Mesenchymal stem cell (in vitro differentiated cells and primary cell): ENCODE results near the gene ZFYVE27.

Source experiments
- DNase-seq: peaks from one replicate; pipeline ENCODE4 v3.0.0-alpha.2; 2013
- H2AFZ ChIP-seq: one replicate; pipeline ENCODE4 v1.6.1; 2013; ENCODE audit warnings: low read depth, mild to moderate bottlenecking, control low read depth, inconsistent platforms, low read length, moderate library complexity
- H2AK5ac ChIP-seq: 2 replicates; pipeline ENCODE4 v1.6.1; 2013; ENCODE audit warnings: low read length, moderate library complexity, mild to moderate bottlenecking, inconsistent platforms; ENCODE audit not compliant: severe bottlenecking
- H2BK120ac ChIP-seq: one replicate; pipeline ENCODE4 v1.6.1; 2013; ENCODE audit warnings: low read depth, mild to moderate bottlenecking, inconsistent platforms, low read length, moderate library complexity
- H2BK12ac ChIP-seq, 2 experiments: one replicate each; pipeline ENCODE4 v1.6.1; 2013; ENCODE audit warnings: inconsistent platforms in 2 of 2, low read length in 2 of 2, mild to moderate bottlenecking in 2 of 2, moderate library complexity in 2 of 2, control low read depth in 1 of 2
- H2BK15ac ChIP-seq: one replicate; pipeline ENCODE4 v1.6.1; 2013; ENCODE audit warnings: mild to moderate bottlenecking, low read depth, inconsistent platforms; ENCODE audit not compliant: poor library complexity, severe bottlenecking
- H2BK5ac ChIP-seq: 2 replicates; pipeline ENCODE4 v1.6.1; 2013; ENCODE audit warnings: low read depth, mild to moderate bottlenecking, low read length, control low read depth, inconsistent platforms; ENCODE audit not compliant: poor library complexity, severe bottlenecking
- H3K14ac ChIP-seq, 2 experiments: one replicate each; pipeline ENCODE4 v1.6.1; 2013; ENCODE audit warnings: inconsistent platforms in 2 of 2, low read length in 2 of 2, control low read depth in 1 of 2, mild to moderate bottlenecking in 1 of 2, moderate library complexity in 1 of 2
- H3K18ac ChIP-seq, 2 experiments: one replicate each; pipeline ENCODE4 v1.6.1; 2013; ENCODE audit warnings: inconsistent platforms in 2 of 2, low read length in 2 of 2, control low read depth in 1 of 2, low read depth in 1 of 2, mild to moderate bottlenecking in 1 of 2
- H3K23ac ChIP-seq, 2 experiments: one replicate each; pipeline ENCODE4 v1.6.1; 2013; ENCODE audit warnings: inconsistent platforms in 2 of 2, low read length in 2 of 2, mild to moderate bottlenecking in 2 of 2, moderate library complexity in 2 of 2, control low read depth in 1 of 2
- H3K27ac ChIP-seq: 2 replicates; pipeline ENCODE4 v1.5.1; 2013; ENCODE audit warnings: mild to moderate bottlenecking, moderate library complexity, low read length, control low read depth, inconsistent platforms; ENCODE audit not compliant: poor library complexity, severe bottlenecking
- H3K27me3 ChIP-seq, 2 experiments: 2 replicates each; pipeline versions ENCODE4 v1.6.1 to v1.7.0; 2013; ENCODE audit warnings: low read length in 2 of 2, mild to moderate bottlenecking in 2 of 2, moderate library complexity in 2 of 2, control low read depth in 1 of 2, inconsistent platforms in 1 of 2; ENCODE audit not compliant: control insufficient read depth in 1 of 2, insufficient read depth in 1 of 2
- H3K36me3 ChIP-seq, 2 experiments: 2 replicates each; pipeline versions ENCODE4 v1.6.1 to v1.7.0; 2013; ENCODE audit warnings: low read length in 2 of 2, control low read depth in 1 of 2, inconsistent platforms in 1 of 2, low read depth in 1 of 2, mild to moderate bottlenecking in 1 of 2; ENCODE audit not compliant: insufficient read depth in 2 of 2, control insufficient read depth in 1 of 2
- H3K4ac ChIP-seq, 2 experiments: one replicate each; pipeline ENCODE4 v1.6.1; 2013; ENCODE audit warnings: inconsistent platforms in 2 of 2, low read length in 2 of 2, mild to moderate bottlenecking in 2 of 2, moderate library complexity in 2 of 2, control low read depth in 1 of 2, low read depth in 1 of 2
- H3K4me1 ChIP-seq: 2 replicates; pipeline ENCODE4 v1.6.1; 2013; ENCODE audit warnings: low read depth, low read length, control low read depth; ENCODE audit not compliant: control insufficient read depth, insufficient read depth
- H3K4me2 ChIP-seq: 2 replicates; pipeline ENCODE4 v1.6.1; 2013; ENCODE audit warnings: low read length, mild to moderate bottlenecking, inconsistent platforms; ENCODE audit not compliant: poor library complexity, severe bottlenecking
- H3K4me3 ChIP-seq, 2 experiments: 2 replicates each; pipeline versions ENCODE4 v1.5.1 to v1.7.0; 2013; ENCODE audit warnings: low read length in 2 of 2, mild to moderate bottlenecking in 2 of 2, control low read depth in 1 of 2, low read depth in 1 of 2; ENCODE audit not compliant: insufficient read depth in 1 of 2
- H3K79me1 ChIP-seq: replicated peaks from 2 replicates; pipeline ENCODE4 v1.6.1; 2013; ENCODE audit warnings: mild to moderate bottlenecking, control low read depth, low read length, inconsistent platforms; ENCODE audit not compliant: poor library complexity, severe bottlenecking
- H3K9ac ChIP-seq: 2 replicates; pipeline ENCODE4 v1.7.0; 2013; ENCODE audit warnings: mild to moderate bottlenecking, low read length, moderate library complexity
- H3K9me3 ChIP-seq: 2 replicates; pipeline ENCODE4 v1.7.0; 2013; ENCODE audit warnings: mild to moderate bottlenecking, low read length; ENCODE audit not compliant: control insufficient read depth
- H4K8ac ChIP-seq: one replicate; pipeline ENCODE4 v1.6.1; 2013; ENCODE audit warnings: inconsistent platforms, mild to moderate bottlenecking, low read length, moderate library complexity
- H4K91ac ChIP-seq: one replicate; pipeline ENCODE4 v1.6.1; 2013; ENCODE audit warnings: mild to moderate bottlenecking, low read length, inconsistent platforms
- WGBS: methylation state at CpG from one replicate; pipeline ENCODE4 v1.1.7; 2013; ENCODE audit warnings: mixed read lengths; 5-methylcytosine and 5-hydroxymethylcytosine counted together

ZFYVE27 gene

GRCh38 chr10:97708976-97709946 is 27.7 kb upstream of the ZFYVE27 start:
- Histone ChIP-seq H3K23ac (no peak overlapping the region), H2BK12ac (peak overlapping the region in 1 of 2 experiments; percentile 44), H3K4me2 (peak overlapping the region; percentile 33), H4K91ac (no peak overlapping the region), H3K9ac (peak overlapping the region; percentile 42), H2AK5ac (peak overlapping the region; percentile 61), H3K4me3 (no peak overlapping the region), H3K9me3 (no peaks in the 10 kb centered on the region), H2AFZ (no peak overlapping the region), H3K36me3 (no peaks in the 10 kb centered on the region), H3K14ac (no peak overlapping the region), H3K27ac (no peak overlapping the region), H3K79me1 (peaks cover 3% of the 10 kb centered on the region), H4K8ac (no peak overlapping the region), H2BK5ac (no peak overlapping the region), H2BK120ac (no peak overlapping the region), H3K18ac (no peak overlapping the region), H3K4me1 (peaks cover 11% of the 10 kb centered on the region), H3K4ac (no peak overlapping the region), H2BK15ac (no peak overlapping the region), H3K27me3 (no peaks in the 10 kb centered on the region)
- WGBS = 42% methylated on average over 18 of the region's 18 CpGs
- DNase-seq = peak; percentile 75

GRCh38 chr10:97711640-97712572 is 25.0 kb upstream of the ZFYVE27 start:
- peaks cover under 1 to 11% of the 10 kb centered on the region in 2 experiments for H3K36me3 ChIP-seq
- DNase-seq = no peak
- H3K27ac ChIP-seq = no peak overlapping the region
- H3K4ac ChIP-seq = no peak overlapping the region
- H3K79me1 ChIP-seq = peaks cover 8% of the 10 kb centered on the region
- H2AK5ac ChIP-seq = no peak overlapping the region
- no peak overlapping the region for H3K18ac ChIP-seq
- H2BK15ac ChIP-seq = no peak overlapping the region
- no peak overlapping the region for H4K91ac ChIP-seq
- no peak overlapping the region for H3K4me2 ChIP-seq
- no peaks in the 10 kb centered on the region for H3K9me3 ChIP-seq
- peak overlapping the region; percentile 36 for H2BK120ac ChIP-seq
- no peak overlapping the region for H3K23ac ChIP-seq
- H2BK12ac ChIP-seq = no peak overlapping the region
- H4K8ac ChIP-seq = no peak overlapping the region
- no peak overlapping the region for H3K14ac ChIP-seq
- no peak overlapping the region for H2AFZ ChIP-seq
- no peak overlapping the region for H2BK5ac ChIP-seq
- no peaks in the 10 kb centered on the region for H3K27me3 ChIP-seq
- H3K4me1 ChIP-seq = peaks cover 21% of the 10 kb centered on the region
- no peak overlapping the region for H3K4me3 ChIP-seq
- no peak overlapping the region for H3K9ac ChIP-seq
- WGBS = 93% methylated on average over 9 of the region's 9 CpGs

- peak within 1 kb of the TSS; percentile 66 for H2AK5ac ChIP-seq
- peak within 1 kb of the TSS; percentile 83 for H4K8ac ChIP-seq
- H2BK15ac ChIP-seq = peak within 1 kb of the TSS; percentile 84
- peak within 1 kb of the TSS; percentile 63 for H2BK5ac ChIP-seq
- peak within 1 kb of the TSS; percentile 97 for H3K9ac ChIP-seq
- H4K91ac ChIP-seq = peak within 1 kb of the TSS; percentile 95
- WGBS = 2% methylated on average over 33 of the region's 37 CpGs
- DNase-seq = peak; percentile 83
- H3K4me2 ChIP-seq = peak within 1 kb of the TSS; percentile 62
- H3K4ac ChIP-seq = peak within 1 kb of the TSS; percentile 97 to 99
- peak within 1 kb of the TSS; percentile 83 to 93 for H3K4me3 ChIP-seq
- peak within 1 kb of the TSS; percentile 60 to 62 for H2BK12ac ChIP-seq
- H3K9me3 ChIP-seq = no peaks in the 10 kb centered on the region
- H2AFZ ChIP-seq = peak within 1 kb of the TSS; percentile 78
- peak within 1 kb of the TSS; percentile 15 to 100 for H3K14ac ChIP-seq
- H3K18ac ChIP-seq = peak within 1 kb of the TSS; percentile 97 to 100
- H3K23ac ChIP-seq = peak within 1 kb of the TSS; percentile 0 to 96
- H2BK120ac ChIP-seq = peak within 1 kb of the TSS; percentile 86
- peaks cover 14 to 25% of the 10 kb centered on the region in 2 experiments for H3K36me3 ChIP-seq
- H3K79me1 ChIP-seq = peaks cover 21% of the 10 kb centered on the region
- peaks cover 30% of the 10 kb centered on the region for H3K4me1 ChIP-seq
- H3K27ac ChIP-seq = peak within 1 kb of the TSS; percentile 88
- H3K27me3 ChIP-seq = no peaks in the 10 kb centered on the region
Observed at GRCh38 chr10:97713339-97713825, 23.5 kb upstream of the ZFYVE27 start, which contains the start of gene MARVELD1. Gene MARVELD1 (plus strand): TSS chr10:97713730. CDS start chr10:97713877, 147 bp downstream.
